ENCODE results near the gene NRGN. TPM values are rescaled to one million over a fixed set of nuclear protein-coding genes. Genes with fewer than 3 reads are reported as not detected.

The NRGN gene
- total RNA-seq, 2 experiments from 2014 or later = 6.8 to 16.9 TPM

DNA sequence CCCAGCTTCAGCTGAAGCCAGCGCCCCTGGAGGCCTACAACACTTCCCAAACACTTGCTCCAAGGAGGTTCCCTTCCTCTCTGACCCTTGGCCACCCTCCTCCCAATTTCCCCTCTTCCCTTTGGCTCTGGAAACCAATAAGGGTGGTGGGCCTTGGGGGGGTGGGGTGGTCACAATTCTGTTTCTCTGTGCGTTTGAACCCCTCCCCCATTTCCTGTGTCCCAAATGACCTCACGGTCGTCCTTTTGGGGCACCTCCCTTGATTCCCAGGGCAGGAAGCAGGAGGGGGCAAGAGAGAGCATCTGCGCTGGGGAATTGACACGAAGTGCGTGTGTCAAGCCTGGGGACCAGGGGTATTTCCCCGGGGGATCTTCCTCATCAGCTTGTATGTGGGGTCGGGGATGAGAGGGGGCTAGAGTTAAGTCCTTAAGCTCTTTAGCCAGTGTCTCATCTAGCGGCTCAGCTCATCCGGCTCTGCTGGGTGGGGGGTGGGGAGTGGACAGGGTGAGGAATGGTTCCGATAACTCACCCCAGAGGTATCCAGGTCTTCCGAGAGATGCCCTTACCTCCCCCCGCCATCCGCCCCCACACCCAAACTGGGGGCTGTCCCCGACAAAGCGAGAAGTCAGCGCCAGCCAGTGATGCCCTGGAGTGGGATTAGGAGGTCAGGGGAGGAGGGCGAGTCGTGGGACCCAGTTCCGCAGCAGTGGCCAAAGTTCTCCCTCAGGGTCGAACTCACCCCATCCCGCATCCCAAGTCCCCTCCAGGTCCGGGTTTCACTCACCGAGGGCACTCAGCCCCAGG is 21.8 kb downstream of the NRGN start:
- Histone ChIP-seq H3K36me3 (ENCODE audit: insufficient read depth, low read length) (no peaks in the 10 kb centered on the region), H3K9me2 (ENCODE audit: insufficient read depth, low read length) (no peaks in the 10 kb centered on the region), H3K4me2 (ENCODE audit: low read length) (peak overlapping the region; percentile 84), H3K9me3 (ENCODE audit: low read length) (no peaks in the 10 kb centered on the region), H3K4me1 (ENCODE audit: insufficient read depth, low read length, poor library complexity, severe bottlenecking) (peaks cover 44% of the 10 kb centered on the region), H2AFZ (ENCODE audit: low read length) (peak overlapping the region; percentile 46; the same call in 1 of the 2 replicates), H3K4me3 (ENCODE audit: low read depth, low read length, poor library complexity, severe bottlenecking) (peak overlapping the region; percentile 71), H4K20me1 (ENCODE audit: insufficient read depth, low read length) (no peaks in the 10 kb centered on the region), H3K79me2 (ENCODE audit: insufficient read depth, low read depth, low read length) (no peaks in the 10 kb centered on the region), H3K27ac (ENCODE audit: low read depth, low read length, poor library complexity, severe bottlenecking) (no peak overlapping the region)
- BruUV-seq (replicated peaks) = no TSS peak
- TF ChIP-seq, protein P1, sequence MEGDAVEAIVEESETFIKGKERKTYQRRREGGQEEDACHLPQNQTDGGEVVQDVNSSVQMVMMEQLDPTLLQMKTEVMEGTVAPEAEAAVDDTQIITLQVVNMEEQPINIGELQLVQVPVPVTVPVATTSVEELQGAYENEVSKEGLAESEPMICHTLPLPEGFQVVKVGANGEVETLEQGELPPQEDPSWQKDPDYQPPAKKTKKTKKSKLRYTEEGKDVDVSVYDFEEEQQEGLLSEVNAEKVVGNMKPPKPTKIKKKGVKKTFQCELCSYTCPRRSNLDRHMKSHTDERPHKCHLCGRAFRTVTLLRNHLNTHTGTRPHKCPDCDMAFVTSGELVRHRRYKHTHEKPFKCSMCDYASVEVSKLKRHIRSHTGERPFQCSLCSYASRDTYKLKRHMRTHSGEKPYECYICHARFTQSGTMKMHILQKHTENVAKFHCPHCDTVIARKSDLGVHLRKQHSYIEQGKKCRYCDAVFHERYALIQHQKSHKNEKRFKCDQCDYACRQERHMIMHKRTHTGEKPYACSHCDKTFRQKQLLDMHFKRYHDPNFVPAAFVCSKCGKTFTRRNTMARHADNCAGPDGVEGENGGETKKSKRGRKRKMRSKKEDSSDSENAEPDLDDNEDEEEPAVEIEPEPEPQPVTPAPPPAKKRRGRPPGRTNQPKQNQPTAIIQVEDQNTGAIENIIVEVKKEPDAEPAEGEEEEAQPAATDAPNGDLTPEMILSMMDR (conservative IDR thresholded peaks at IDR 0.05; ENCODE audit: low read length) = no peak
- no peak for TF ChIP-seq EZH2phosphoT487 (IDR thresholded peaks at IDR 0.05; ENCODE audit: borderline replicate concordance, low read depth, low read length)
- intact Hi-C loops (cut with micrococcal nuclease; ENCODE audit: unreplicated experiment) = no loop called here
- DNase-seq (ENCODE audit: low spot score) = no peak
- ChIA-PET CTCF (ENCODE audit: unreplicated experiment) (interaction anchor here (0.6 to 2.3 kb wide), 5 partner anchors 19 to 317 kb away, joined by 3 to 9 read pairs (median 4); no protein-coding TSS in a partner anchor), POLR2A (interaction anchor here (1.6 kb wide), 1 partner anchor 92 kb away, joined by 3 read pairs; no protein-coding TSS in a partner anchor)

DNA sequence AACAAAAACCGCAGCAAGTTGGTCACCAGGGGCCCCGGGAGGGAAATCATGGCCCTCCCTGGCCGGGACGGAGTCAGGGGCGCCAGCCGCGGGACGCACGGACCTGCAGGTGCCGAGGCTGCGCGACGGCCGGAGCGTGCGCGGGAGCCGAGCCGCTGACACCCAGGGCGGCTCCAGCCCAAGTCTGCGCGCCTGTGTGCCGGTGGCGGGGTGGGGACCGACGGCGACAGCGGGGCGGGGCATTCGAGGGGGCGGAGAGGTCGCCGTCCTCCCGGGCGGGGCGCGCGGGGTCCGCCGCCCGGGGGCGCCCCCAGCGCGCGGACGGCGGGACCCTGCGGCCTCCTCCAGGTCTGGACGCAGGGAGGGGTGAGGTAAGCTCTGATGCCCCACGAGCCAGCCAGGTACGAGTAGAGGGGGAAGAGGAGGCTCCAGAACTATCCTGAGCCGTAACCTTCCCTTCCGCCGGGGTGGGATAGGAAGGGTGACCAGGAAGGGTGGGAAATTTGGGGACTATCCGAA is 22.4 kb downstream of the NRGN start, which contains the start of gene ESAM:
TSS of gene ESAM (minus strand) at position 186 of the 519 bp plus-strand sequence. CDS start at position 50, 136 bp downstream.
- TF ChIP-seq, protein P1 (conservative IDR thresholded peaks at IDR 0.05; ENCODE audit: low read length) = peak; percentile 26; the same call in 1 of the 2 replicates
- no peak for TF ChIP-seq EZH2phosphoT487 (IDR thresholded peaks at IDR 0.05; ENCODE audit: borderline replicate concordance, low read depth, low read length)
- no peaks in the 10 kb centered on the region for H3K9me3 ChIP-seq (ENCODE audit: low read length)
- peak within 1 kb of the TSS; percentile 67; the same call in 1 of the 2 replicates for H2AFZ ChIP-seq (ENCODE audit: low read length)
- H4K20me1 ChIP-seq (ENCODE audit: insufficient read depth, low read length) = no peaks in the 10 kb centered on the region
- peaks cover 5% of the 10 kb centered on the region; the same call in 1 of the 2 replicates for H3K36me3 ChIP-seq (ENCODE audit: insufficient read depth, low read length)
- no TSS peak for BruUV-seq (replicated peaks)
- peak; percentile 75 for DNase-seq (ENCODE audit: low spot score)
- H3K27ac ChIP-seq (ENCODE audit: low read depth, low read length, poor library complexity, severe bottlenecking) = no peak within 1 kb of the TSS
- H3K9me2 ChIP-seq (ENCODE audit: insufficient read depth, low read length) = no peaks in the 10 kb centered on the region
- POLR2A ChIA-PET = interaction anchor here (1.6 to 2.7 kb wide), 2 partner anchors 37 to 92 kb away, joined by 3 to 15 read pairs; no protein-coding TSS in a partner anchor
- H3K4me1 ChIP-seq (ENCODE audit: insufficient read depth, low read length, poor library complexity, severe bottlenecking) = peaks cover 44% of the 10 kb centered on the region
- CTCF ChIA-PET (ENCODE audit: unreplicated experiment) = interaction anchor here (0.6 to 2.3 kb wide), 4 partner anchors 16 to 93 kb away, joined by 3 to 9 read pairs (median 4); no protein-coding TSS in a partner anchor
- intact Hi-C loops (cut with micrococcal nuclease; ENCODE audit: unreplicated experiment) = no loop called here
- no peaks in the 10 kb centered on the region for H3K79me2 ChIP-seq (ENCODE audit: insufficient read depth, low read depth, low read length)
- peak within 1 kb of the TSS; percentile 84 for H3K4me2 ChIP-seq (ENCODE audit: low read length)
- H3K4me3 ChIP-seq (ENCODE audit: low read depth, low read length, poor library complexity, severe bottlenecking) = peak within 1 kb of the TSS; percentile 71

Measured in OCI-LY7 (cell line).